Measurements from ENCODE around the gene COX6A2.

Gene COX6A2

DNA sequence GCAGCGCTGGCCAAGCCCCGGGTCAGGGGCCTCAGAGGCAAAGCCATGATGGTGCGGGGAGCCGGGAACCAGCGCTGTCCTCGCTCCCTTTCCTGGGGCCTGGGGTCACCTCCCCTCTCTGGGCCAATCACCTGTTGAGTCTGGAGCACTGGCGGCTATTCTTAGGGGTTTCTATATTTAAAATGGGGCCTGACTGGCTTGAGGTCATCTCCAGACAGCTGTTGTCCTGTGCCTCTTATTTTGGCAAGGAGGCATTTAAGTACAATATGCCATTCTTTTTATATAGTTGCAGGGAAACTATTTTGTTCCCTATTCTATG, at the start of gene COX6A2:
TSS of gene COX6A2 (minus strand) at position 82 of the 319 bp plus-strand sequence. CDS start at position 47, 35 bp downstream.
- no peaks in the 10 kb centered on the region for H3K9me3 Mint-ChIP-seq
- H3K4me3 Mint-ChIP-seq: peak within 1 kb of the TSS in 1 of 2 donors; percentile 42
- H3K27ac Mint-ChIP-seq: no peak within 1 kb of the TSS
- peaks cover 42% of the 10 kb centered on the region for H3K4me1 Mint-ChIP-seq
- peaks cover 34% of the 10 kb centered on the region for H3K27me3 Mint-ChIP-seq
- DNase-seq: no peak
- no peak for ATAC-seq

DNA sequence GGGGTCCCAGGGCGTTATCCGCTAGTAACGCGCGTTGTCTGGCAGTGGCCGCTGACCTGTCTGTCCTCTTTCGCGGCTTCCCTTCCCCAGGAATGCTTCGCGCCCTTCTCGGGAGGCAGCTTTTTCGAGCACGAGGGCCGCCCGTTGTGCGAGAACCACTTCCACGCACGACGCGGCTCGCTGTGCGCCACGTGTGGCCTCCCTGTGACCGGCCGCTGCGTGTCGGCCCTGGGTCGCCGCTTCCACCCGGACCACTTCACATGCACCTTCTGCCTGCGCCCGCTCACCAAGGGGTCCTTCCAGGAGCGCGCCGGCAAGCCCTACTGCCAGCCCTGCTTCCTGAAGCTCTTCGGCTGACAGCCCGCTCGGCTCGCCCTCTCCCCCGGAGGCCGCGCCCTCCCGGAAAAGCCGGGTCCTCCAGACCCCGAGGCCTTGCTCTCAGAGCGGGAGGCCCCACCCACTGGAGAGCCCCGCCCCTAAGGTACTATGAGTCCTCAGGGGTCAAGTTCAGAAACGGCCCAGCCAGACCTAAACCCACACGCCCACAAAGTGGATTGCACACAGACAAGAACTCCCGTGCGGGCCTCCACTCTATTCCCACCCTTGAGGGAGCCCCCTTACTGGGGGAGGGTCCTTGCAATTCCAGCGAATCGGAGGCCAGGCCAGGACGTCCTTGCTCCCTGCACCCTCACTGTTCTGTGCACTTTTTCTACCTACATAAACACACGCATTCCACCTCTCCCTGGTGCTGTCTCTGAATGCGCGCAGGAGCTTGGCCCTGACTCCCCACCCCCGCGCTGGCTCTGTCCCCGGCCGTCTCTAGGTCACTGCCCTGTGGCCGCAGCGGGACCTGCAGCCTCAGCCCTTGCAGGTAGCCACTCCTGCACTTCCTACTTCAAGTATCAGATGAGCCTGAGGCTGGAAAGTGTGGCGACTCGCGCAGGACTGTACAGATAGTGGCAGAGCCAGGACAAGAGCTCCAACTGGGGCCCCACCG, 49.4 kb upstream of the COX6A2 start:
- Mint-ChIP-seq H3K27me3 (peaks cover 31% of the 10 kb centered on the region), H3K4me3 (peak overlapping the region; percentile 84), H3K27ac (peak overlapping the region in 1 of 2 donors; percentile 40)

DNA sequence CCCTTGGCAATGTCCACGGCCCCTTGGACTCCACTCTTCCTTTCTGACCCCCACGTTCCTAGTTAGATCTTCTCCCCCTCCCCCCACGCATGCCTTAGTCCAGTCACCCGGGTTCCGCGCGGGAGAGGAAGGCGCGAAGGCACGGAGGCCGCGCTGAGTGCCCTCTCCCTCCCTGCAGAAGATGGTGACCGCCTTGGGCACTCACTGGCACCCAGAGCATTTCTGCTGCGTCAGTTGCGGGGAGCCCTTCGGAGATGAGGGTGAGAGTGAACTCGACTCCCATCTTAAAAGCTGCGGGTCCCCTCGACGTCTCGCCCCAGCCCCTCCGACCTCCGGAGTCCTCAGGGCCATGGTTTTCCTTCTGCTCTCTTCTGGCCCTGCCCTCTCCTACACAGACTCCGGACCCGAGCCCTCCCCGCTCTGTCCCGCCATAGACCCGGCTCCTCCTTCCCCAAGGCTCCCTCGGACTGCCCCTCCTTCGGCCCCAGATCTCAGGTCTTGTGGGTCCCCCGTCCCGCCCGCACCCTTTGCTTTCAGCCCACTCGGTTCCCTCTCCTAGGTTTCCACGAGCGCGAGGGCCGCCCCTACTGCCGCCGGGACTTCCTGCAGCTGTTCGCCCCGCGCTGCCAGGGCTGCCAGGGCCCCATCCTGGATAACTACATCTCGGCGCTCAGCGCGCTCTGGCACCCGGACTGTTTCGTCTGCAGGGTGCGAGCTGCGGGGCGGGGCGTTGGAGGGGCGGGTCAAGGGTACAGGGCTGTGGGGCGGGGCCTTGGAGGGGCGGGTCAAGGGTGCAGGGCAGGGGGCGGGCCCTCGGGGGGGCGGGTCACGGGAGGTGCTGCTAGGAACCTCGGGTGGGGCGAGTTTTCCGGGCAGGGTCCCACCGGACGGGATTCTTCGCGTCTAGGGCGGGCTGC, 48.4 kb upstream of the COX6A2 start:
- peak overlapping the region in 1 of 2 donors; percentile 56 for H3K27ac Mint-ChIP-seq
- peak; percentile 91 for ATAC-seq

More for the DNA sequence above, 49.4 kb upstream of the COX6A2 start:
- Mint-ChIP-seq H3K9me3 (no peaks in the 10 kb centered on the region), H3K4me1 (peaks cover 30% of the 10 kb centered on the region)
- ATAC-seq (peak; percentile 47), DNase-seq (peak; percentile 37 to 47)

DNA sequence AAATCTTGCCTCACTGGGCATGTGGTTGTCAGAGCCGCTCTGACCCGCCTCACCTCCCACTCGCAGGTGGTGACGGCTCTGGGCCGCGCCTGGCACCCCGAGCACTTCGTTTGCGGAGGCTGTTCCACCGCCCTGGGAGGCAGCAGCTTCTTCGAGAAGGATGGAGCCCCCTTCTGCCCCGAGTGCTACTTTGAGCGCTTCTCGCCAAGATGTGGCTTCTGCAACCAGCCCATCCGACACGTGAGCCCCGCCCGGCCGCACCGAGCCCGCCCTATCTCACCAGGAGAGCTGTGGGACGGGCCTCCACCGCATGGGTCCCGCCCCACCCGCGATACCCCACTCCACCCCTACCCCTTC, 47.8 kb upstream of the COX6A2 start:
- Mint-ChIP-seq H3K27ac (no peak overlapping the region), H3K27me3 (peaks cover 47% of the 10 kb centered on the region)
- no peak for DNase-seq

More for the DNA sequence above, 48.4 kb upstream of the COX6A2 start:
- peak overlapping the region; percentile 87 to 95 for H3K4me3 Mint-ChIP-seq
- peak; percentile 78 to 83 for DNase-seq
- peaks cover 41% of the 10 kb centered on the region for H3K27me3 Mint-ChIP-seq
- peaks cover 35% of the 10 kb centered on the region for H3K4me1 Mint-ChIP-seq
- no peaks in the 10 kb centered on the region for H3K9me3 Mint-ChIP-seq

DNA sequence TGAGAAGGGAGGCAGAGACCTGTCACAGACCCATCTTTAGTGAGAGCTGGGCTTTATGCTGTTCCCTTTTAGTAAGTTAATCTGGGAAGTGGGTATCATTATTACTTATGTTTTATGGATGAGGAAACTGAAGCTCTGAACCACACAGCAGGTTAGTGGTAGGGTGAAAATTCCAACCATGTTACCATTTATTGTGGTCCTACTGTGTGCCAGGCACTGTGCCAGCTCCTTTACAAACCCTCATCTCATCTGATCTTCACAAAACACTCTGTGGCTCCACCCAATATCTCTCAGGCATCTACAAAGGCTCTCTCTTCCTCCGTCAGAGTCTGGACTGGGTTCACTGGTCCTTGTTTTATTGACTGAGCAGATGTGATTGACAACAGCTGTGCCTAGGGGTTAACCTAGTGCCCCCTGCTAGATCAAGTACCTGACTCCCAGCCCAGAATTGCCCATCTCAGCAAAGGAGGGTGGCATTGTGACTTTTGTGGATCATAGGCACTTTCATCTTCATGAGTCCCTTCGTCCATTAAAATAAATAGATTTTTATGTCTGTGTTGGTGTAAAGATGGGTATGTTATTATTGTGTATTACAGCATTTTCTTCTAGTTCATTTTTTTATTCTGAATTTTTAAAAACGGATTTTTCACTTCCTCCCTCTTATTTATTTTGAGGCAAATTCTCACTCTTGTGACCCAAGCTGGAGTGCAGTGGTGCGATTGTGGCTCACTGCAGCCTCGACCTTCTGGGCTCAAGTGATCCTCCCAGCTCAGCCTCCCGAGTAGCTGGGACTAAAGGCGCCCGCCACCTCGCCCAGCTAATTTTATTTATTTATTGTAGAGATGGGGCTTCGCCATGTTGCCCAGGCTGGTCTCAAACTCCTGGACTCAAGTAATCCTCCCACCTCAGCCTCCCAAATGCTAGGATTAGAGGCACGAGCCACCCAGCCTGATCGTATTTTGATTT, 46.9 kb upstream of the COX6A2 start:
- Mint-ChIP-seq H3K4me3 (no peak overlapping the region), H3K27ac (peak overlapping the region in 1 of 2 donors; percentile 27)

More for the DNA sequence above, 47.8 kb upstream of the COX6A2 start:
- Mint-ChIP-seq H3K4me3 (peak overlapping the region; percentile 87 to 95), H3K9me3 (no peaks in the 10 kb centered on the region), H3K4me1 (peaks cover 40% of the 10 kb centered on the region)
- ATAC-seq: no peak

DNA sequence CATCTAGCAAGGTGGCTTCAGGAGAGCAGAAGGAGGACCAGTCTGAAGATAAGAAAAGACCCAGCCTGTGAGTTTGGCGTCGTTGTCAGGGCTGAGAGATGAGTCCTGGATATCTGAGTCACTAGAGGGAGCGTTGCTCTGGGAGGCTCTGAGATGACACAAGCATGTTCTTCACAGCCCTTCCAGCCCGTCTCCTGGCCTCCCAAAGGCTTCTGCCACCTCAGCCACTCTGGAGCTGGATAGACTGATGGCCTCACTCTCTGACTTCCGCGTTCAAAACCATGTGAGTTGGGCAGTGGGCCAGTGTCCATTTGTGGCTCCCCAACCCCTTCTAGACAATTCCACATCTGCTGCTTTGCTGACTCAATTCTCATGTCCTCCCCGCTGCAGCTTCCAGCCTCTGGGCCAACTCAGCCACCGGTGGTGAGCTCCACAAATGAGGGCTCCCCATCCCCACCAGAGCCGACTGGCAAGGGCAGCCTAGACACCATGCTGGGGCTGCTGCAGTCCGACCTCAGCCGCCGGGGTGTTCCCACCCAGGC, 46.1 kb upstream of the COX6A2 start:
- Mint-ChIP-seq H3K4me1 (peaks cover 40% of the 10 kb centered on the region), H3K27ac (no peak overlapping the region), H3K4me3 (no peak overlapping the region), H3K9me3 (no peaks in the 10 kb centered on the region), H3K27me3 (peaks cover 54% of the 10 kb centered on the region)
- DNase-seq (no peak), ATAC-seq (no peak)

More for the DNA sequence above, 46.9 kb upstream of the COX6A2 start:
- ATAC-seq (no peak), DNase-seq (no peak)
- Mint-ChIP-seq H3K4me1 (peaks cover 40% of the 10 kb centered on the region), H3K27me3 (peaks cover 54% of the 10 kb centered on the region), H3K9me3 (no peaks in the 10 kb centered on the region)

DNA sequence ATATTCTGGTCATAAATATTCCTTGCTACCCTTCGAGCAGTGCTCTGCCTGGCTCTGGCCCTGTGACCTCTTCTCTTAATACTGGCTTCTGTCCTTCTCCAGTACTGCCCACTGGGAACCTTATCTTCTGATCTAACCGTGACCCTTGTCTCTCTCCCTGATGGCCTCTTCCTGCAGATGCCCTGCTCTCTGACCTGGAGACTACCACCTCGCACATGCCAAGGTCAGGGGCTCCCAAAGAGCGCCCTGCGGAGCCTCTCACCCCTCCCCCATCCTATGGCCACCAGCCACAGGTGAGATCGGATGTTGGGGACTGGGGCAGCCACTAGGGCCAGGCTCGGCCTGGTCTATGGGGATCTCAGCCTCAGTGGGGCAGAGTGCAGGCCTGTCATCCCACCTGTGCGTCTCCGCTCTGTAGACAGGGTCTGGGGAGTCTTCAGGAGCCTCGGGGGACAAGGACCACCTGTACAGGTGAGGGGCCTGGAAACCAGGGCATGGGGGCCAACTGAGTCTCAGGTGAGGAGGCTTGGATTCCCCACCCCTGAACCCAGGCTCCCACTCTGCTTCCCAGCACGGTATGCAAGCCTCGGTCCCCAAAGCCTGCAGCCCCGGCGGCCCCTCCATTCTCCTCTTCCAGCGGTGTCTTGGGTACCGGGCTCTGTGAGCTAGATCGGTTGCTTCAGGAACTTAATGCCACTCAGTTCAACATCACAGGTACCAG, 45.3 kb upstream of the COX6A2 start:
- Mint-ChIP-seq H3K9me3 (no peaks in the 10 kb centered on the region), H3K4me1 (peaks cover 40% of the 10 kb centered on the region), H3K27ac (no peak overlapping the region), H3K27me3 (peaks cover 54% of the 10 kb centered on the region), H3K4me3 (peak overlapping the region in 1 of 2 donors; percentile 2)
- ATAC-seq: no peak
- DNase-seq: no peak

DNA sequence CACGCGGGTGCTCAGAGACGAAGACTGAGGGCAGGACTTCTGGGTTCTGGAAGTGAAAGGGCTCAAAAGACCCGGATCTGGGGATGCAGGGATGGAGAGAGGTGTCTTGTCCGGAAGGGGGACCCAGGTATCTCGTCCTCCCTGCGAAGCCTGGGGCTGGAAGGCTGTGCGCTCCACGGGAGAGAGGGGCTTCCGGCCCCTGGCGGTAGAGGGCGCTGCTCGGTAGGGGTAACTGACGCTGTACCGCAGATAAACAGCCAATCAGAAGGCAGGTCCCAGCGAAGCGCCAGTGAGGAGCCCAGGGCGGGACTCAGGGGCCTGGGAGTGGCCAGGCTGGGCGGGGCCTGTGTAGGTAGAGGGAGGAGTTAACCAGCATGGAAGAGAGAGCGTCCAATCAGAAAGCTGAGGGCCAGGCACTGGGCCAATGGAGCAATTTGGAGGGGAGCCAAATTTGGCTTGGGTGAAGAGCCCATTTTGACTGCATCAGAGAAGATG, 44.6 kb upstream of the COX6A2 start:
- H3K4me1 Mint-ChIP-seq: peaks cover 34% of the 10 kb centered on the region
- peaks cover 54% of the 10 kb centered on the region for H3K27me3 Mint-ChIP-seq
- H3K27ac Mint-ChIP-seq: peak overlapping the region in 1 of 2 donors; percentile 64
- ATAC-seq (peak; percentile 32), DNase-seq (peak; percentile 34 to 60)
- no peaks in the 10 kb centered on the region for H3K9me3 Mint-ChIP-seq
- H3K4me3 Mint-ChIP-seq: peak overlapping the region; percentile 80 to 82

DNA sequence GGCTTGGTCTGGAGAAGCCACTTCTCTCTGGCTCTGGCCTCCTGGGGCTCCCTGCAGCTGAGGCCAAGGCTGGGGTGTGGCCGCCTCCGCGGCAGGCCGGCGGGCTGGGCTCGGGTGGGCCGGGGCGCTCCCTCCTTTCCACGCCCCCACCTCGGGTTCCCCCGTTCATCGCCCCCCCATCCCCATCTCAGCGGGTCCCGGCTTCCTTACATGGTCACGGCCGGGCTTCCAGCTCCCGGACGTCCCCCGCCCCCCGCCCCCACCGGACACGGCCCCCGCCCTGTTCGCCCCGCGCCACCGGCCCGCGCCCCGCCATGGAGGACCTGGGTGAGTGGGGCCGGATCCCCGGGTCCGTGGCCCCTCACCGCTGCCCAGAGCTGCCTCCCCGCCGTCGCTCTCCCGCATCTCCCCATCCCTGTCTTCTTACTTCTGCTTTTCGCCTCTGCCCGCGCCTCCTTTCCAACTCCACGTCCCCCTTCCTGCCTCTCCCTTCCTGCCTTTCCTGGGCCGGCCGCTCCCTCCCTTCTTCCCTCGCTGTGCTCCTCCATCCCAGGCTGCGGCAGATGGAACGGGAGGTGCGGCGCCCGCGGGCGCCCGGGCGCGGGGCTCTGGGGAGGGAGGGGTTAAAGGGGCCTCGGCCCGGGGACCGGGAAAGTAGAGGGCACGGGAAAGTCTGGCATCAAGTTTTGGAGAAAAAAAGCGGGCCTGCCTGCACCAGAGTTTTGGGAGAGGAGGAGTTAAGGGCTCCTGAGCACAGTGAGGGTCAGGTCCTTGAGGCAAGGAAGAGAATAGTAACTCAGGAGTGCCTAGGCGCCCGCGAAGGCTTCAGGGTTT, 43.9 kb upstream of the COX6A2 start, which contains the start of gene TGFB1I1:
TSS of gene TGFB1I1 (plus strand) at position 278 of the 834 bp plus-strand sequence. CDS start at position 315, 37 bp downstream.
- Mint-ChIP-seq H3K9me3 (no peaks in the 10 kb centered on the region), H3K4me3 (peak within 1 kb of the TSS; percentile 80 to 82), H3K27me3 (peaks cover 54% of the 10 kb centered on the region), H3K4me1 (peaks cover 31% of the 10 kb centered on the region), H3K27ac (peak within 1 kb of the TSS in 1 of 2 donors; percentile 64)
- no peak for ATAC-seq
- no peak for DNase-seq

DNA sequence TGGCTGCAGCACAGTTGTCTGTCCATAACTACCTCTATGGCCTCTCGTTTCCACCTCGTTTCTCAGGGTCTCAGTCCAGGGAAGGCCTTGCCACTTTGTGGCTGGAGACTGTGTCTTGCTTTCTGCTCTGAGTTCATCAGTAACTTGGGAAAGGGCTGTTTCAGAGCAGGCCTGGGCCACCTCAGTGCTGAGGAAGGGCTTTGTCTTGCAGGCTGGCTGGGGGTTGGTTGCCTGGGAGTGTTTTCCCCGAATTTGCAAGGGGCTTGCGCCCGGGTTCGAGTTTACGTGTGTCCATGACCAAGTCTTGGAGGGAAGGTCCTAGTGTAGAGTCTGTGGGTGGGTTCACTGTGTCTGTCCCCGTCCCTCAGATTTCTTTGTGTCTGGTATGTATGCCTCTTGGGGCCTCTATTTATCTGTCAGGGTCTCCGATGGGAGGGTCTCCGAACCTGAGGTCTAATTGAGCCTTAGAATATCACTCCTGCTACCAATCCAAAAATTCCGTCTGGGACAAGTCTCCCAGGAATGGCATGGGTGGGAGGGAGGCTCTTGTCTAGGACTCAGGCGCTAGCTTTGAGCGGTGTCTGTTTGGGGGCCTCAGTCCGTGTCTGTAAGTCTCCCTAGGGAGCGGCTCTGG, 43.2 kb upstream of the COX6A2 start:
- ATAC-seq (no peak), DNase-seq (no peak)
- peak overlapping the region in 1 of 2 donors; percentile 41 for H3K4me3 Mint-ChIP-seq
- H3K27ac Mint-ChIP-seq: no peak overlapping the region
- no peaks in the 10 kb centered on the region for H3K9me3 Mint-ChIP-seq
- H3K4me1 Mint-ChIP-seq: peaks cover 31% of the 10 kb centered on the region
- peaks cover 49% of the 10 kb centered on the region for H3K27me3 Mint-ChIP-seq

DNA sequence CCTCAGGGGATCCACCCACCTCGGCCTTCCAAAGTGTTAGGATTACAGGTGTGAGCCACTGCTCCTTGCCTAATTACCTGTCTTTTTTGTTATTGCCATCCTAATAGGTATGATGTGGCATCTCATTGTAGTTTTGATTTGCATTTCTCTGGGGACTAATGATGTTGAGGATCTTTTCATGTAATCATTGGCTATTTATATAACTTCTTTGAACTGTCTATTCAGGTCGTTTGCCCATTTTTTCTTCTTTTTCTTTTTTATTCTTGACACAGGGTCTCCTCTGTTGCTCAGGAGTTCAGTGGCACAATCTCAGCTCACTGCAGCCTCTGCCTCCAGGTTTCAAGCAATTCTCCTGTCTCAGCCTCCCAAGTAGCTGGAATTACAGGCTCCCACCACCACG, 42.5 kb upstream of the COX6A2 start:
- no peak for ATAC-seq
- Mint-ChIP-seq H3K27ac (no peak overlapping the region), H3K4me1 (peaks cover 24% of the 10 kb centered on the region), H3K27me3 (peaks cover 44% of the 10 kb centered on the region), H3K9me3 (no peaks in the 10 kb centered on the region), H3K4me3 (no peak overlapping the region)
- DNase-seq: no peak

DNA sequence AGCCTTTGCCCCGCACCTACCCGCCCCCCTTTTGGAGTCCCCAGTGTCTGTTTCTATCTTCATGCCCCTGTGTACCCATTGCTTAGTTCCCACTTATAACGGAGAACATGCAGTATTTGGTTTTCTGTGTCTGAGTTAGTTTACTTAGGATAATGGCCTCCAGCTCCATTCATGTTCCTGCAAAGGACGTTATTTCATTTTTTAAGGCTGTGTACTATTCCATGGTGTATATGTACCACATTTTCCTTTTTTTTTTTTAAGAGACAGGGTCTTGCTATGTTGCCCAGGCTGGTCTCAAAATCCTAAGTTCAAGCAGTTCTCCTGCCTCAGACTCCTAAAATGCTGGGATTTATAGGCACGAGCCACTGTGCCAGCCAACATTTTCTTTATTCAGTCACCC, 39.7 kb upstream of the COX6A2 start:
- Mint-ChIP-seq H3K9me3 (no peaks in the 10 kb centered on the region), H3K4me3 (no peak overlapping the region), H3K27ac (no peak overlapping the region), H3K27me3 (peaks cover 26% of the 10 kb centered on the region), H3K4me1 (peaks cover 29% of the 10 kb centered on the region)
- no peak for ATAC-seq
- no peak for DNase-seq
